ENCODE measurements around the gene ATP6V0B.

DNA sequence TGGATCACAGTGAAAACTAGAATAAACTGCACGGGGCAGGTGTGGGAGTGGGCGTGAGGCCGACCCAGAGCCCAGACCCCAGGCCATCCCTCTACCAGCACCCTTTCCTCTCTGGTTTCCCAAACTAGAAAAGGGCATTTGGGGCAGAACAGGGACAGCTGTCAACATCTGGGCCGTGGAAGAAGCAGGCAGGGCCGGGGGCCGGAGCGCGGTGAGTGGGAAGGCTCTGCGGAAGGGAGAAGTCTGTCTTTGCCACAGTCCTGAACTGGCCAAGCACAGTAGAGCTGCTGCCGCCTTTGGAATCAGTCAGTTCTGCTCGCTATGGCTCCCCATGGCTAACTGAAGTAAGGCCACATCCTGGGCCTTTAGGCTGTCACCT is 23.2 kb downstream of the ATP6V0B start:
- TF ChIP-seq, protein P1, sequence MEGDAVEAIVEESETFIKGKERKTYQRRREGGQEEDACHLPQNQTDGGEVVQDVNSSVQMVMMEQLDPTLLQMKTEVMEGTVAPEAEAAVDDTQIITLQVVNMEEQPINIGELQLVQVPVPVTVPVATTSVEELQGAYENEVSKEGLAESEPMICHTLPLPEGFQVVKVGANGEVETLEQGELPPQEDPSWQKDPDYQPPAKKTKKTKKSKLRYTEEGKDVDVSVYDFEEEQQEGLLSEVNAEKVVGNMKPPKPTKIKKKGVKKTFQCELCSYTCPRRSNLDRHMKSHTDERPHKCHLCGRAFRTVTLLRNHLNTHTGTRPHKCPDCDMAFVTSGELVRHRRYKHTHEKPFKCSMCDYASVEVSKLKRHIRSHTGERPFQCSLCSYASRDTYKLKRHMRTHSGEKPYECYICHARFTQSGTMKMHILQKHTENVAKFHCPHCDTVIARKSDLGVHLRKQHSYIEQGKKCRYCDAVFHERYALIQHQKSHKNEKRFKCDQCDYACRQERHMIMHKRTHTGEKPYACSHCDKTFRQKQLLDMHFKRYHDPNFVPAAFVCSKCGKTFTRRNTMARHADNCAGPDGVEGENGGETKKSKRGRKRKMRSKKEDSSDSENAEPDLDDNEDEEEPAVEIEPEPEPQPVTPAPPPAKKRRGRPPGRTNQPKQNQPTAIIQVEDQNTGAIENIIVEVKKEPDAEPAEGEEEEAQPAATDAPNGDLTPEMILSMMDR (conservative IDR thresholded peaks at IDR 0.05; ENCODE audit: low read depth, low read length): no peak
- TF ChIP-seq EZH2 (IDR thresholded peaks at IDR 0.05; ENCODE audit: low read length, unreplicated experiment): no peak
